H1 (cell line): ENCODE measurements around the gene CD69. TPM values are rescaled to one million over a fixed set of nuclear protein-coding genes. Genes with fewer than 3 reads are reported as not detected.

Experiments
- CTCF ChIA-PET: fragments of 300-600 bp; sonication (Branson Sonifier 250); formaldehyde crosslinking; loops from one replicate; lab custom pipeline; 2021; ENCODE audit not compliant: partially characterized antibody; lab: Charles Lee
- POLR2A ChIA-PET: fragments of 300-600 bp; sonication (Branson Sonifier 250); formaldehyde crosslinking; loops from one replicate; lab custom pipeline; 2021; ENCODE audit warnings: inconsistent platforms; ENCODE audit not compliant: partially characterized antibody; lab: Charles Lee
- DNase-seq, 2 experiments: peaks; one replicate each; pipeline versions ENCODE4 v3.0.0 to v3.0.0-alpha.2; 2010 to 2022; ENCODE audit warnings: low spot score in 2 of 2, low read depth in 1 of 2, mixed read lengths in 1 of 2
- FAIRE-seq: peaks from 2 replicates; lab custom pipeline; 2011; peaks lifted over from hg19 to GRCh38; lab: Jason Lieb, UNC
- H2AFZ ChIP-seq: 2 replicates; pipeline ENCODE4 v1.8.1; 2012; ENCODE audit warnings: low read length, inconsistent platforms
- H2AK5ac ChIP-seq: 2 replicates; pipeline ENCODE4 v1.6.1; 2013; ENCODE audit warnings: low read depth, low read length
- H2BK120ac ChIP-seq: replicated peaks from 2 replicates; pipeline ENCODE3; 2013; ENCODE audit warnings: low read depth, low read length, inconsistent platforms
- H2BK12ac ChIP-seq: 2 replicates; pipeline ENCODE4 v1.6.1; 2013; ENCODE audit warnings: low read depth, low read length
- H2BK15ac ChIP-seq: 2 replicates; pipeline ENCODE4 v1.6.1; 2013; ENCODE audit warnings: low read length
- H2BK20ac ChIP-seq: 2 replicates; pipeline ENCODE4 v1.6.1; 2013; ENCODE audit warnings: low read length
- H2BK5ac ChIP-seq: 2 replicates; pipeline ENCODE4 v1.6.1; 2013; ENCODE audit warnings: low read depth, low read length
- H3K14ac ChIP-seq: 2 replicates; pipeline ENCODE4 v1.6.1; 2013; ENCODE audit warnings: inconsistent platforms; ENCODE audit not compliant: insufficient read length
- H3K18ac ChIP-seq: 2 replicates; pipeline ENCODE4 v1.6.1; 2013; ENCODE audit warnings: low read length; ENCODE audit errors: extremely low read depth
- H3K23ac ChIP-seq: 2 replicates; pipeline ENCODE4 v1.6.1; 2013; ENCODE audit warnings: inconsistent platforms; ENCODE audit not compliant: insufficient read length
- H3K23me2 ChIP-seq: 2 replicates; pipeline ENCODE4 v1.6.1; 2013; ENCODE audit warnings: low read depth, low read length
- H3K27ac ChIP-seq: 2 replicates; pipeline ENCODE4 v1.6.1; 2011; ENCODE audit warnings: low read depth, low read length, inconsistent platforms
- H3K27me3 ChIP-seq, 4 experiments: replicated peaks in 1 of 4; 1 replicate in 1 of 4; 2 replicates in 3 of 4; pipeline versions ENCODE4 v1.6.1 to v1.8.1; 2011 to 2013; ENCODE audit warnings: low read length in 3 of 4, mild to moderate bottlenecking in 3 of 4, inconsistent platforms in 2 of 4, mixed read lengths in 2 of 4, moderate library complexity in 1 of 4; ENCODE audit not compliant: control insufficient read depth in 3 of 4, insufficient read depth in 3 of 4; ENCODE audit errors: extremely low read depth in 1 of 4
- H3K36me3 ChIP-seq, 4 experiments: 2 replicates each; pipeline versions ENCODE4 v1.6.1 to v1.8.1; 2011 to 2013; ENCODE audit warnings: mild to moderate bottlenecking in 4 of 4, low read length in 3 of 4, moderate library complexity in 2 of 4, control low read depth in 1 of 4, inconsistent platforms in 1 of 4; ENCODE audit not compliant: insufficient read depth in 4 of 4, control insufficient read depth in 2 of 4
- H3K4ac ChIP-seq: replicated peaks from 2 replicates; pipeline ENCODE3; 2013; ENCODE audit warnings: low read length, low read depth, mixed read lengths, inconsistent platforms; ENCODE audit not compliant: insufficient read length
- H3K4me1 ChIP-seq, 4 experiments: replicated peaks in 1 of 4; 1 replicate in 1 of 4; 2 replicates in 3 of 4; pipeline versions ENCODE4 v1.6.1 to v1.8.1; 2011 to 2013; ENCODE audit warnings: low read length in 3 of 4, inconsistent platforms in 2 of 4, mixed read lengths in 1 of 4; ENCODE audit not compliant: insufficient read depth in 4 of 4, control insufficient read depth in 3 of 4
- H3K4me2 ChIP-seq, 2 experiments: 2 replicates each; pipeline versions ENCODE4 v1.6.1 to v1.8.1; 2011 to 2013; ENCODE audit warnings: low read depth in 2 of 2, low read length in 2 of 2, control low read depth in 1 of 2, inconsistent platforms in 1 of 2, mild to moderate bottlenecking in 1 of 2; ENCODE audit not compliant: insufficient read depth in 1 of 2
- H3K4me3 ChIP-seq, 4 experiments: fragments of 200-600, 300-600 bp in 1 of 4; sonication (generic), shearing (Covaris generic), sonication (Bioruptor Twin) in 1 of 4; 2 replicates each; pipeline versions ENCODE4 v1.5.1 to v1.8.1; 2011 to 2016; ENCODE audit warnings: low read length in 4 of 4, low read depth in 3 of 4, control low read depth in 2 of 4, inconsistent platforms in 2 of 4, mild to moderate bottlenecking in 2 of 4, mixed read lengths in 1 of 4, moderate library complexity in 1 of 4; ENCODE audit not compliant: insufficient read depth in 2 of 4; ENCODE audit errors: extremely low read depth in 1 of 4
- H3K56ac ChIP-seq: replicated peaks from 2 replicates; pipeline ENCODE3; 2013; ENCODE audit warnings: low read depth, mild to moderate bottlenecking, mixed read lengths, low read length, inconsistent platforms; ENCODE audit not compliant: insufficient read length
- H3K79me1 ChIP-seq: 2 replicates; pipeline ENCODE4 v1.6.1; 2013; ENCODE audit warnings: low read depth, low read length, control low read depth
- H3K79me2 ChIP-seq, 2 experiments: 2 replicates each; pipeline versions ENCODE4 v1.6.1 to v1.8.1; 2012 to 2013; ENCODE audit warnings: low read length in 2 of 2, mild to moderate bottlenecking in 2 of 2, inconsistent platforms in 1 of 2; ENCODE audit not compliant: insufficient read depth in 2 of 2, control insufficient read depth in 1 of 2
- H3K9ac ChIP-seq, 4 experiments: replicated peaks in 1 of 4; 1 replicate in 1 of 4; 2 replicates in 3 of 4; pipeline versions ENCODE4 v1.6.1 to v1.8.1; 2011 to 2013; ENCODE audit warnings: low read depth in 3 of 4, low read length in 3 of 4, control low read depth in 2 of 4, mild to moderate bottlenecking in 2 of 4, moderate library complexity in 2 of 4, inconsistent platforms in 1 of 4; ENCODE audit errors: extremely low read depth in 1 of 4
- H3K9me3 ChIP-seq, 2 experiments: 2 replicates each; pipeline versions ENCODE4 v1.6.1 to v1.8.1; 2012 to 2013; ENCODE audit warnings: mild to moderate bottlenecking in 2 of 2, moderate library complexity in 2 of 2, control low read depth in 1 of 2, inconsistent platforms in 1 of 2, low read depth in 1 of 2, low read length in 1 of 2, mixed read lengths in 1 of 2; ENCODE audit not compliant: insufficient read depth in 2 of 2
- H4K20me1 ChIP-seq, 2 experiments: replicated peaks in 1 of 2; 2 replicates each; pipeline versions ENCODE3 to v1.8.1; 2011 to 2013; ENCODE audit warnings: inconsistent platforms in 2 of 2, low read length in 2 of 2, mild to moderate bottlenecking in 1 of 2; ENCODE audit not compliant: insufficient read depth in 2 of 2, control insufficient read depth in 1 of 2
- H4K5ac ChIP-seq: 2 replicates; pipeline ENCODE4 v1.6.1; 2013; ENCODE audit warnings: low read length, low read depth, mixed read lengths, inconsistent platforms; ENCODE audit not compliant: insufficient read length
- H4K8ac ChIP-seq: 2 replicates; pipeline ENCODE4 v1.8.0; 2013; ENCODE audit warnings: mild to moderate bottlenecking, moderate library complexity, low read length, inconsistent platforms; ENCODE audit not compliant: insufficient read depth; ENCODE audit errors: extremely low read depth
- H4K91ac ChIP-seq: replicated peaks from 2 replicates; pipeline ENCODE3; 2013; ENCODE audit warnings: low read length, mixed read lengths, inconsistent platforms; ENCODE audit not compliant: insufficient read length
- ATF3 ChIP-seq: IDR thresholded peaks from 2 replicates; pipeline ENCODE4 v1.6.1; 2011; ENCODE audit warnings: low read depth, mild to moderate bottlenecking, low read length; ENCODE audit not compliant: insufficient read depth
- BCL11A ChIP-seq, 2 experiments: IDR thresholded peaks; one replicate each; pipeline ENCODE4 v1.6.1; 2011; ENCODE audit warnings: low read depth in 2 of 2, low read length in 2 of 2, mild to moderate bottlenecking in 2 of 2
- CHD1 ChIP-seq: IDR thresholded peaks from 2 replicates; pipeline ENCODE4 v1.6.1; 2012; ENCODE audit warnings: low read depth, low read length, improper control_type of control experiment
- CTBP2 ChIP-seq: IDR thresholded peaks from 2 replicates; pipeline ENCODE4 v1.7.0; 2011; ENCODE audit warnings: borderline replicate concordance, mild to moderate bottlenecking, moderate library complexity, mixed read lengths, low read length; ENCODE audit not compliant: insufficient read depth, insufficient read length
- EGR1 ChIP-seq: IDR thresholded peaks from 2 replicates; pipeline ENCODE4 v1.6.1; 2011; ENCODE audit warnings: low read depth, low read length, borderline replicate concordance
- JUND ChIP-seq: IDR thresholded peaks from 2 replicates; pipeline ENCODE4 v1.6.1; 2011; ENCODE audit warnings: mild to moderate bottlenecking, improper control_type of control experiment, low read length
- MAX ChIP-seq: IDR thresholded peaks from 2 replicates; pipeline ENCODE4 v1.6.1; 2012; ENCODE audit warnings: inconsistent platforms
- NRF1 ChIP-seq: IDR thresholded peaks from 2 replicates; pipeline ENCODE4 v1.6.1; 2011; ENCODE audit warnings: mild to moderate bottlenecking, low read depth, low read length, improper control_type of control experiment
- PHF8 ChIP-seq: fragments of 200-600 bp; sonication (generic); conservative IDR thresholded peaks from 2 replicates; pipeline ENCODE4 v1.7.1; 2012; ENCODE audit warnings: low read depth, mild to moderate bottlenecking, inconsistent platforms, low read length, moderate library complexity
- RBBP5 ChIP-seq: IDR thresholded peaks from 2 replicates; pipeline ENCODE4 v1.7.1; 2012; ENCODE audit warnings: low read depth, mild to moderate bottlenecking, inconsistent platforms, low read length, moderate library complexity, borderline replicate concordance
- RXRA ChIP-seq: IDR thresholded peaks from 2 replicates; pipeline ENCODE4 v1.6.1; 2011; ENCODE audit warnings: low read depth, mild to moderate bottlenecking, low read length, moderate library complexity; ENCODE audit not compliant: insufficient read depth
- SIN3A ChIP-seq, 2 experiments: IDR thresholded peaks in 1 of 2; conservative IDR thresholded peaks in 1 of 2; 2 replicates each; pipeline ENCODE4 v1.6.1; 2011 to 2012; ENCODE audit warnings: low read length in 2 of 2, improper control_type of control experiment in 1 of 2, low read depth in 1 of 2, mild to moderate bottlenecking in 1 of 2
- SP2 ChIP-seq: IDR thresholded peaks from 2 replicates; pipeline ENCODE4 v1.6.1; 2012; ENCODE audit warnings: mild to moderate bottlenecking, low read length, inconsistent platforms
- WGBS, 2 experiments: shearing (Covaris generic) in 1 of 2; methylation state at CpG; one replicate each; pipeline versions ENCODE4 v1.1.6 to v1.1.7; 2013 to 2015; ENCODE audit warnings: low lambda C conversion rate in 2 of 2, mixed read lengths in 2 of 2, inconsistent platforms in 1 of 2, low coverage in 1 of 2, missing lambda C conversion rate in 1 of 2; ENCODE audit not compliant: insufficient replicate concordance in 2 of 2, insufficient coverage in 1 of 2, insufficient read length in 1 of 2; ENCODE audit errors: extremely low coverage in 1 of 2, missing lambda C conversion rate in 1 of 2; 5-methylcytosine and 5-hydroxymethylcytosine counted together
- polyA plus RNA-seq, 7 experiments: library from polyadenylated mRNA; depleted of rRNA in 3 of 7; stranded (reverse) in 5 of 7; unstranded in 2 of 7; fragments of >200 nt in 5 of 7; fragments of 200-250 nt in 2 of 7; gene quantifications; 1 replicate in 5 of 7; 2 replicates in 1 of 7; 4 replicates in 1 of 7; pipeline versions ENCODE4 v1.2.1 to v1.2.3, GENCODE V29; 2011 to 2013; ENCODE audit warnings: missing spikeins in 2 of 7, mixed read lengths in 2 of 7
- total RNA-seq: library from RNA; stranded (reverse); fragmentation: NEBNext Ultra II Directional; extraction: Animal tissue kit (Norgen Biotek cat#: 25700); gene quantifications from 2 replicates; pipeline ENCODE4 v1.2.1, GENCODE V29; 2021

The CD69 gene
- total and polyA plus RNA-seq, 2 of the 8 experiments (the other 6 are each of a cell fraction or from before 2014, with no cell fraction given), result not detected

DNA sequence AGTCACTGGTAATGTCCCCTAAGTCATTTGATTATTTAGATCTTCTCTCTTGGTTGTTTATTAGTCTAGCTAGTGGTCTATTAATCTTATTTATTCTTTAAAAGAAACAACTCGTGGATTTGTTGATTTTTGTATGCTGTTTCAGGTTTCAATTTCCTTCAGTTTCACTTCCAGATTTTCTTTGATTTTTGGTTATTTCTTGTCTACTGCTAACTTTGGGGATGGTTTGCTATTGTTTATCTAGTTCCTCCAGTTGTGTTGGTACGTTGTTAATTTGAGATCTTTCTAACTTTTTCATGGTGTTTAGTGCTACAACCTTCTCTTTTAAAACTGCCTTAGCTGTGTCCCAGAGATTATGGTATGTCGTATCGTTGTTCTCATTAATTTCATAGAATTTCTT lies 18.5 kb upstream of the CD69 start:
- WGBS, 2 experiments, result 91% methylated on average over 4 of the region's 4 CpGs; no CpG with 5 or more reads in 1 of the 2 experiments
- no peak overlapping the region for H3K18ac ChIP-seq
- no peak for TF ChIP-seq PHF8
- TF ChIP-seq CTBP2, result no peak
- no peak for TF ChIP-seq SP2
- no peak for TF ChIP-seq BCL11A (IDR thresholded peaks at IDR 0.05; ENCODE audit: low read depth in 2 of 2, low read length in 2 of 2)
- TF ChIP-seq RBBP5, result no peak
- TF ChIP-seq CHD1, result no peak
- TF ChIP-seq MAX, result no peak
- TF ChIP-seq SIN3A (conservative IDR thresholded peaks at IDR 0.05 in 1 of 2, IDR thresholded peaks at IDR 0.05 in 1 of 2; ENCODE audit: low read depth in 1 of 2, low read length in 2 of 2), result no peak
- no peak for TF ChIP-seq NRF1
- no peak for TF ChIP-seq EGR1
- no peak for TF ChIP-seq RXRA
- TF ChIP-seq ATF3, result no peak
- TF ChIP-seq JUND, result no peak
- TF ChIP-seq, all 59 proteins: peak for 0
- Histone ChIP-seq H3K56ac (no peak overlapping the region), H3K27ac (no peak overlapping the region), H2BK5ac (no peak overlapping the region), H2AFZ (no peak overlapping the region), H3K4me3 (no peak overlapping the region), H3K27me3 (no peaks in the 10 kb centered on the region), H3K23me2 (no peaks in the 10 kb centered on the region), H3K9ac (no peak overlapping the region), H3K4me2 (no peak overlapping the region), H4K91ac (no peak overlapping the region), H2BK15ac (no peak overlapping the region), H2BK20ac (no peak overlapping the region), H2BK12ac (no peak overlapping the region), H3K9me3 (no peaks in the 10 kb centered on the region), H2BK120ac (no peak overlapping the region), H4K20me1 (no peaks in the 10 kb centered on the region), H2AK5ac (no peak overlapping the region), H4K8ac (no peak overlapping the region), H3K36me3 (no peaks in the 10 kb centered on the region), H3K4ac (no peak overlapping the region), H3K79me1 (no peaks in the 10 kb centered on the region), H3K23ac (no peak overlapping the region), H3K79me2 (no peaks in the 10 kb centered on the region), H3K4me1 (peaks cover 0 to 8% (median 5%) of the 10 kb centered on the region in 4 experiments; a peak in 2 of 7 replicates), H3K14ac (no peak overlapping the region), H4K5ac (no peak overlapping the region)
- CTCF ChIA-PET, result interaction anchor here (1.1 to 1.5 kb wide), 2 partner anchors 18 to 28 kb away, joined by 4 to 8 read pairs; no protein-coding TSS in a partner anchor
- POLR2A ChIA-PET, result no interaction called here
- DNase-seq (no peak), FAIRE-seq (peak; percentile 24)
